ENCODE results near the gene MT1E. TPM values are rescaled to one million over a fixed set of nuclear protein-coding genes. Genes with fewer than 3 reads are reported as not detected.

The MT1E gene
- total and polyA plus RNA-seq, 7 donors: 82.0 to 813 (median 173) TPM

- peaks cover 0 to 84% (median 29%) of the 10 kb centered on the region in 3 donors for H3K27me3 ChIP-seq
- H3K4me3 ChIP-seq: no peak overlapping the region
- peaks cover 0 to 14% (median 12%) of the 10 kb centered on the region in 4 donors for H3K4me1 ChIP-seq
- no peaks in the 10 kb centered on the region for H3K9me3 ChIP-seq
- H3K27ac ChIP-seq: no peak overlapping the region
- DNase-seq: no peak
- intact Hi-C loops (cut with DNase I): no loop called here
- WGBS, 2 donors: 91 to 96% methylated on average over 1 of the region's 1 CpG
- TF ChIP-seq EP300 (IDR thresholded peaks at IDR 0.05): no peak
- TF ChIP-seq, protein P1, sequence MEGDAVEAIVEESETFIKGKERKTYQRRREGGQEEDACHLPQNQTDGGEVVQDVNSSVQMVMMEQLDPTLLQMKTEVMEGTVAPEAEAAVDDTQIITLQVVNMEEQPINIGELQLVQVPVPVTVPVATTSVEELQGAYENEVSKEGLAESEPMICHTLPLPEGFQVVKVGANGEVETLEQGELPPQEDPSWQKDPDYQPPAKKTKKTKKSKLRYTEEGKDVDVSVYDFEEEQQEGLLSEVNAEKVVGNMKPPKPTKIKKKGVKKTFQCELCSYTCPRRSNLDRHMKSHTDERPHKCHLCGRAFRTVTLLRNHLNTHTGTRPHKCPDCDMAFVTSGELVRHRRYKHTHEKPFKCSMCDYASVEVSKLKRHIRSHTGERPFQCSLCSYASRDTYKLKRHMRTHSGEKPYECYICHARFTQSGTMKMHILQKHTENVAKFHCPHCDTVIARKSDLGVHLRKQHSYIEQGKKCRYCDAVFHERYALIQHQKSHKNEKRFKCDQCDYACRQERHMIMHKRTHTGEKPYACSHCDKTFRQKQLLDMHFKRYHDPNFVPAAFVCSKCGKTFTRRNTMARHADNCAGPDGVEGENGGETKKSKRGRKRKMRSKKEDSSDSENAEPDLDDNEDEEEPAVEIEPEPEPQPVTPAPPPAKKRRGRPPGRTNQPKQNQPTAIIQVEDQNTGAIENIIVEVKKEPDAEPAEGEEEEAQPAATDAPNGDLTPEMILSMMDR (IDR thresholded peaks at IDR 0.05): no peak
- TF ChIP-seq POLR2AphosphoS5 (IDR thresholded peaks at IDR 0.05): no peak
- TF ChIP-seq POLR2A (IDR thresholded peaks at IDR 0.05): no peak
- H3K36me3 ChIP-seq: no peaks in the 10 kb centered on the region
Observed at GRCh38 chr16:56645311-56645710, 19.7 kb downstream of the MT1E start.

DNA sequence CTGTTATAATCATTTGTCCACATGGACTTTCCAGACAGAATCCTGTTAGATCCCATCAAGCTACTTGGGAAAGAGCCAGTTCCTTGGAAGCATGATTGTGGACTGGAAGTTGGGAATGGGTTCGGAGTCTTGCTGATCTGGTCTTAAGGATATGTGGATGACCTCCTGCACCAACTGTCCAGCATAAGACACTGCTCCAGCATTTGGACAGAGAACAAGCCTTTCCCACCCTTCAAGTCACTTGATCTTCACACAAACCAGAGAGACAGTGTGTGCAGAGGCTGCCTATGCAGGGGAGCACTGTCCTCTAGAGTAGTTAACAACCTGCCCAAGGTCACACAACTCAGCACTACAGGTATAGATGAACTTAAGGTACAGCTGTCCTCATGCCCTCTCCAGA is 20.3 kb downstream of the MT1E start:
- no peak overlapping the region for H3K4me3 ChIP-seq
- intact Hi-C loops (cut with DNase I): no loop called here
- TF ChIP-seq POLR2A (IDR thresholded peaks at IDR 0.05): no peak
- TF ChIP-seq, protein P1 (IDR thresholded peaks at IDR 0.05): no peak
- no peak for TF ChIP-seq EP300 (IDR thresholded peaks at IDR 0.05)
- TF ChIP-seq POLR2AphosphoS5 (IDR thresholded peaks at IDR 0.05): no peak
- no peaks in the 10 kb centered on the region for H3K36me3 ChIP-seq
- H3K4me1 ChIP-seq: peaks cover 0 to 14% (median 12%) of the 10 kb centered on the region in 4 donors
- 0% methylated on average over 1 of the region's 1 CpG for WGBS, 2 donors
- no peaks in the 10 kb centered on the region for H3K9me3 ChIP-seq
- peaks cover 0 to 79% (median 24%) of the 10 kb centered on the region in 3 donors for H3K27me3 ChIP-seq
- DNase-seq: no peak
- no peak overlapping the region for H3K27ac ChIP-seq

DNA sequence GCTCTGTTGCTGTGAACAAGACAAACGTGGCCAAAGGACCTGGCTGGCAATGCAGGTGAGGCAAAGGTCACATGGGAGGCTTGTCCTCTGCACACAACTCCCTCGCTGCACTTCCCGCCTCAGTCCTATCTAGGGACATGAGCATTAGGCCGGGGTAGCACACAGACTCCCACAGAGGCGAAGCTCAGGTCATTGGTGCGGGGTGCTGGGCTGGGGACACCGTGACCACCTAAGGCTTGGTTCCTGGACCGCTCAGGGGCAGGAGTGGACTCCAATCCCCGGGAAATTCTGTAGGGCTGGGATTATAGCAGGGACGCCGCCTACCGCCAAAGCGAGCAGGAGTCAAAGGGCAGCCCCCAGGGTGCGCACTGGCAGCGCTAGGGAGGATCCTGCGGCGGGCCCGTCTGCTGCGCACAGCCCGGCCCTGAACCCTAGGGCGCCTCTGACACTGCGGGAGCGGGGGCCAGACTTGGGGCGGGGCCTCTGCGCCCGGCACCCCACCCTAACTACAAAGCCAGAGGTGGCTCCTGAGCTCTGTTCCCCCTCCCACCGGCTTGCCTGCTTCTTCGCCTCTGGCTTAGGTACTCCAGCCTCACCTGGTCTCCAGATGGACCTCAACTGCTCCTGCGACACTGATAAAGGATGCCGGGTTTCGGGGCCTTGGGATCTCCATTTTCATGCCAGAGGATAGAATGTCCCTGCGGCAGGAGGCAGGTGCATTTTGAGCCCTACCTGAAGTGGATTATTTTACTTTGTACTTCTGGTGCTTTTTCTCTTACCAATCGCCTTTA is 22.3 kb downstream of the MT1E start:
- TF ChIP-seq POLR2AphosphoS5 (IDR thresholded peaks at IDR 0.05) (no peak), POLR2A (IDR thresholded peaks at IDR 0.05) (no peak), EP300 (IDR thresholded peaks at IDR 0.05) (no peak)
- TF ChIP-seq, protein P1 (IDR thresholded peaks at IDR 0.05): no peak
- DNase-seq: no peak
- H3K36me3 ChIP-seq: no peaks in the 10 kb centered on the region

GRCh38 chr16:56649271-56649670 is 23.7 kb downstream of the MT1E start:
- Histone ChIP-seq H3K27me3 (peaks cover 0 to 61% (median 23%) of the 10 kb centered on the region in 3 donors), H3K27ac (no peak overlapping the region), H3K4me1 (no peaks in the 10 kb centered on the region), H3K36me3 (no peaks in the 10 kb centered on the region), H3K4me3 (no peak overlapping the region), H3K9me3 (no peaks in the 10 kb centered on the region)
- DNase-seq: no peak
- intact Hi-C loops (cut with DNase I): no loop called here
- WGBS, 2 donors: 95% methylated on average over 2 of the region's 2 CpGs
- TF ChIP-seq, protein P1 (IDR thresholded peaks at IDR 0.05): no peak
- TF ChIP-seq POLR2AphosphoS5 (IDR thresholded peaks at IDR 0.05) (no peak), EP300 (IDR thresholded peaks at IDR 0.05) (no peak), POLR2A (IDR thresholded peaks at IDR 0.05) (no peak)

More for the DNA sequence above, 22.3 kb downstream of the MT1E start:
- Histone ChIP-seq H3K27ac (no peak overlapping the region), H3K4me3 (no peak overlapping the region), H3K4me1 (peaks cover 0 to 14% (median 11%) of the 10 kb centered on the region in 4 donors), H3K9me3 (no peaks in the 10 kb centered on the region), H3K27me3 (peaks cover 0 to 75% (median 23%) of the 10 kb centered on the region in 3 donors)
- WGBS, 2 donors: 16 to 25% methylated on average over 33 of the region's 33 CpGs
- intact Hi-C loops (cut with DNase I): no loop called here
